ENCODE data around the gene BCAN.

Gene BCAN

GRCh38 chr1:156677616-156678596 lies 36.0 kb downstream of the BCAN start:
- peak; percentile 25 for DNase-seq (ENCODE audit: low spot score)

- DNase-seq (ENCODE audit: low spot score), result no peak
Measured at GRCh38 chr1:156680056-156680455, 38.1 kb downstream of the BCAN start.

GRCh38 chr1:156681196-156681960 lies 39.5 kb downstream of the BCAN start:
- DNase-seq (ENCODE audit: low spot score), result no peak

- DNase-seq (ENCODE audit: low spot score), result no peak
Measured at GRCh38 chr1:156682166-156682890, 40.4 kb downstream of the BCAN start.

GRCh38 chr1:156684227-156684782 lies 42.4 kb downstream of the BCAN start:
- DNase-seq (ENCODE audit: low spot score), result peak; percentile 18

GRCh38 chr1:156689035-156689952 lies 47.4 kb downstream of the BCAN start:
- peak; percentile 76 for DNase-seq (ENCODE audit: low spot score)

GRCh38 chr1:156689953-156690674 lies 48.2 kb downstream of the BCAN start:
- no peak for DNase-seq (ENCODE audit: low spot score)

- DNase-seq (ENCODE audit: low spot score), result no peak
Measured at GRCh38 chr1:156690675-156691036, 48.7 kb downstream of the BCAN start.

GRCh38 chr1:156691191-156691590 lies 49.3 kb downstream of the BCAN start:
- DNase-seq (ENCODE audit: low spot score), result no peak

- DNase-seq (ENCODE audit: low spot score), result no peak
Measured at GRCh38 chr1:156691665-156692440, 49.9 kb downstream of the BCAN start.

GRCh38 chr1:156692441-156692924 lies 50.6 kb downstream of the BCAN start:
- no peak for DNase-seq (ENCODE audit: low spot score)

- no peak for DNase-seq (ENCODE audit: low spot score)
Measured at GRCh38 chr1:156692925-156693847, 51.3 kb downstream of the BCAN start.

GRCh38 chr1:156693848-156694689 lies 52.2 kb downstream of the BCAN start:
- no peak for DNase-seq (ENCODE audit: low spot score)

- DNase-seq (ENCODE audit: low spot score), result no peak
Measured at GRCh38 chr1:156694690-156694962, 52.7 kb downstream of the BCAN start.

GRCh38 chr1:156696755-156697154 lies 54.8 kb downstream of the BCAN start:
- DNase-seq (ENCODE audit: low spot score), result no peak

GRCh38 chr1:156697481-156697880 lies 55.6 kb downstream of the BCAN start:
- no peak for DNase-seq (ENCODE audit: low spot score)

GRCh38 chr1:156698995-156699394 lies 57.1 kb downstream of the BCAN start:
- DNase-seq (ENCODE audit: low spot score), result no peak

Data from CD4-positive, alpha-beta T cell treated with Interleukin-6 at 100 ng/mL for 8 hours (primary cell).